ENCODE data around the gene CYP4F3. TPM values are rescaled to one million over a fixed set of nuclear protein-coding genes. Genes with fewer than 3 reads are reported as not detected.
A peak's percentile ranks its signal among the peaks of the same experiment; 100 is the strongest.

CYP4F3 gene
- total and polyA plus RNA-seq, 2 of the 13 experiments (the other 11 are each of a cell fraction or from before 2014, with no cell fraction given) = 17.8 to 22.8 TPM

DNA sequence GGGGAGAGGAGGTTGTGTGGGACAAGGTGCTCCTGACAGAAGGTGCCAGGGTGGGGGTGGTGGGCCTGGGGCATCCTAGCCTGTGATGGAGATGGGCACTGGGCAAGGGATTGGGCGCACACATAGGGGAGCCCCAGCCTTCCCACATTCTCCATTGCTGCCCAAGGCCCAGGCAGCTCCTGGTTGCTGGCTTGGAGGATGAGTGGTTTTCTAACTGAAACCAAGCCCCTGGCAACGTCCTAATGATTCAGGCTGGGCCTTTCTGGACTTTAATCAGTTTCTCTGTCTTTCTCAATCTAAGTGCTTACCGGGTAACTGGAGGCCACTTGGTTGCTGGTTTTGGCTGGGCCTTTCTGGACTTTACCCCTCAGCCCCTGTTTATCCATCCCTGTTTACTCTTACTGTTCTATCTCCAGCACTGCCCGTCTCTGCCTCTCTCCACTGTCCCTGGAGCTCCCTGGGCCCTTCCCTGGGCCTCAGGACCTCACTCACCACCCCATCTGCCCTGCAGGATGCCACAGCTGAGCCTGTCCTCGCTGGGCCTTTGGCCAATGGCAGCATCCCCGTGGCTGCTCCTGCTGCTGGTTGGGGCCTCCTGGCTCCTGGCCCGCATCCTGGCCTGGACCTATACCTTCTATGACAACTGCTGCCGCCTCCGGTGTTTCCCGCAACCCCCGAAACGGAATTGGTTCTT is 354 bp downstream of the CYP4F3 start (continued):
- peak; percentile 37 for TF ChIP-seq TEAD3 (CRISPR knock-in tag; optimal IDR thresholded peaks at IDR 0.05; ENCODE audit: borderline replicate concordance)
- TF ChIP-seq, protein P1, sequence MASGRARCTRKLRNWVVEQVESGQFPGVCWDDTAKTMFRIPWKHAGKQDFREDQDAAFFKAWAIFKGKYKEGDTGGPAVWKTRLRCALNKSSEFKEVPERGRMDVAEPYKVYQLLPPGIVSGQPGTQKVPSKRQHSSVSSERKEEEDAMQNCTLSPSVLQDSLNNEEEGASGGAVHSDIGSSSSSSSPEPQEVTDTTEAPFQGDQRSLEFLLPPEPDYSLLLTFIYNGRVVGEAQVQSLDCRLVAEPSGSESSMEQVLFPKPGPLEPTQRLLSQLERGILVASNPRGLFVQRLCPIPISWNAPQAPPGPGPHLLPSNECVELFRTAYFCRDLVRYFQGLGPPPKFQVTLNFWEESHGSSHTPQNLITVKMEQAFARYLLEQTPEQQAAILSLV (CRISPR knock-in tag; IDR thresholded peaks at IDR 0.05; ENCODE audit: borderline replicate concordance) = no peak
- peak; percentile 53 for TF ChIP-seq THRA (CRISPR knock-in tag; IDR thresholded peaks at IDR 0.05; ENCODE audit: borderline replicate concordance)
- TF ChIP-seq ARID5B (CRISPR knock-in tag; IDR thresholded peaks at IDR 0.05) = peak; percentile 60
- TF ChIP-seq HNF4A (CRISPR knock-in tag; IDR thresholded peaks at IDR 0.05) = peak; percentile 96
- TF ChIP-seq, protein P2, sequence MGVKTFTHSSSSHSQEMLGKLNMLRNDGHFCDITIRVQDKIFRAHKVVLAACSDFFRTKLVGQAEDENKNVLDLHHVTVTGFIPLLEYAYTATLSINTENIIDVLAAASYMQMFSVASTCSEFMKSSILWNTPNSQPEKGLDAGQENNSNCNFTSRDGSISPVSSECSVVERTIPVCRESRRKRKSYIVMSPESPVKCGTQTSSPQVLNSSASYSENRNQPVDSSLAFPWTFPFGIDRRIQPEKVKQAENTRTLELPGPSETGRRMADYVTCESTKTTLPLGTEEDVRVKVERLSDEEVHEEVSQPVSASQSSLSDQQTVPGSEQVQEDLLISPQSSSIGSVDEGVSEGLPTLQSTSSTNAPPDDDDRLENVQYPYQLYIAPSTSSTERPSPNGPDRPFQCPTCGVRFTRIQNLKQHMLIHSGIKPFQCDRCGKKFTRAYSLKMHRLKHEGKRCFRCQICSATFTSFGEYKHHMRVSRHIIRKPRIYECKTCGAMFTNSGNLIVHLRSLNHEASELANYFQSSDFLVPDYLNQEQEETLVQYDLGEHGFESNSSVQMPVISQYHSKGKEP (CRISPR knock-in tag; IDR thresholded peaks at IDR 0.05) = no peak
- TF ChIP-seq ZNF276 (CRISPR knock-in tag; IDR thresholded peaks at IDR 0.05; ENCODE audit: low read depth) = no peak
- TF ChIP-seq PAXIP1 (CRISPR knock-in tag; conservative IDR thresholded peaks at IDR 0.05) = peak; percentile 89
- TF ChIP-seq, protein P3, sequence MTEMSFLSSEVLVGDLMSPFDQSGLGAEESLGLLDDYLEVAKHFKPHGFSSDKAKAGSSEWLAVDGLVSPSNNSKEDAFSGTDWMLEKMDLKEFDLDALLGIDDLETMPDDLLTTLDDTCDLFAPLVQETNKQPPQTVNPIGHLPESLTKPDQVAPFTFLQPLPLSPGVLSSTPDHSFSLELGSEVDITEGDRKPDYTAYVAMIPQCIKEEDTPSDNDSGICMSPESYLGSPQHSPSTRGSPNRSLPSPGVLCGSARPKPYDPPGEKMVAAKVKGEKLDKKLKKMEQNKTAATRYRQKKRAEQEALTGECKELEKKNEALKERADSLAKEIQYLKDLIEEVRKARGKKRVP (CRISPR knock-in tag; IDR thresholded peaks at IDR 0.05) = no peak; a peak in 1 of 4 replicates
- no peak for TF ChIP-seq CCAR2 (optimal IDR thresholded peaks at IDR 0.05; ENCODE audit: low read depth, low read length)
- TF ChIP-seq TARDBP (CRISPR knock-in tag; IDR thresholded peaks at IDR 0.05) = peak; percentile 65; the same call in 1 of the 2 replicates
- TF ChIP-seq ZNF737 (CRISPR knock-in tag; IDR thresholded peaks at IDR 0.05; ENCODE audit: borderline replicate concordance) = no peak
- TF ChIP-seq ISL2 (CRISPR knock-in tag; IDR thresholded peaks at IDR 0.05) = 0 out of 2 replicates have a peak, but pooled peaks have one; percentile 51

Measured in HepG2 (cell line).